A673 (cell line): ENCODE data around the gene SLC19A1. TPM values are rescaled to one million over a fixed set of nuclear protein-coding genes. Genes with fewer than 3 reads are reported as not detected.
A peak's percentile ranks its signal among the peaks of the same experiment; 100 is the strongest.

Experiments used
- BruUV-seq: library from RNA; stranded (reverse); fragments of 400-500 nt; replicated peaks from 2 replicates; lab custom pipeline; 2021; lab: Mats Ljungman, UMichigan
- CTCF ChIA-PET: fragments of 300-600 bp; sonication (Branson Sonifier 250); formaldehyde crosslinking; loops from one replicate; lab custom pipeline; 2022; ENCODE audit warnings: antibody characterized with exemption; lab: Charles Lee
- POLR2A ChIA-PET: fragments of 300-600 bp; sonication (Branson Sonifier 250); formaldehyde crosslinking; loops from one replicate; lab custom pipeline; 2022; ENCODE audit warnings: antibody characterized with exemption; ENCODE audit not compliant: low non-redundant PET; lab: Charles Lee
- DNase-seq: peaks from one replicate; pipeline ENCODE4 v3.0.0-alpha.2; 2015; ENCODE audit warnings: low spot score
- H3K27ac ChIP-seq: fragments of 200-600 bp; sonication (generic); 2 replicates; pipeline ENCODE4 v1.5.1; 2016; ENCODE audit warnings: mixed run types, low read depth, mild to moderate bottlenecking, mixed read lengths, antibody characterized with exemption, low read length; ENCODE audit not compliant: poor library complexity, severe bottlenecking
- H3K27me3 ChIP-seq: fragments of 200-600 bp; sonication (generic); replicated peaks from 2 replicates; pipeline ENCODE4 v1.6.1; 2017; ENCODE audit warnings: mixed run types, low read depth, mild to moderate bottlenecking, mixed read lengths, antibody characterized with exemption, low read length; ENCODE audit not compliant: insufficient read depth, poor library complexity
- H3K36me3 ChIP-seq: fragments of 200-600 bp; sonication (generic); 2 replicates; pipeline ENCODE4 v1.6.1; 2016; ENCODE audit warnings: mixed run types, mild to moderate bottlenecking, mixed read lengths, antibody characterized with exemption, low read length; ENCODE audit not compliant: insufficient read depth, poor library complexity, severe bottlenecking
- H3K4me1 ChIP-seq: fragments of 200-600 bp; sonication (generic); 2 replicates; pipeline ENCODE4 v1.6.1; 2017; ENCODE audit warnings: mixed run types, mild to moderate bottlenecking, mixed read lengths, antibody characterized with exemption, low read length; ENCODE audit not compliant: insufficient read depth, poor library complexity, severe bottlenecking
- H3K4me3 ChIP-seq: fragments of 200-600 bp; sonication (generic); 2 replicates; pipeline ENCODE4 v1.5.1; 2016; ENCODE audit warnings: low read depth, mixed run types, mild to moderate bottlenecking, mixed read lengths, low read length; ENCODE audit not compliant: poor library complexity, severe bottlenecking
- H3K9me3 ChIP-seq: fragments of 200-600 bp; sonication (generic); 2 replicates; pipeline ENCODE4 v1.6.1; 2016; ENCODE audit warnings: mixed run types, low read depth, mild to moderate bottlenecking, mixed read lengths, antibody characterized with exemption, low read length; ENCODE audit not compliant: poor library complexity, severe bottlenecking
- CTCF ChIP-seq: fragments of 300-800, 200-600 bp; sonication (generic); conservative IDR thresholded peaks from 2 replicates; pipeline ENCODE4 v1.5.1; 2017; ENCODE audit warnings: low read depth, mild to moderate bottlenecking, antibody characterized with exemption, low read length, moderate library complexity, mixed read lengths
- EZH2 ChIP-seq: fragments of 200-600 bp; sonication (generic); IDR thresholded peaks from 2 replicates; pipeline ENCODE4 v1.6.1; 2017; ENCODE audit warnings: borderline replicate concordance, low read depth, mild to moderate bottlenecking, mixed read lengths, antibody characterized with exemption, low read length; ENCODE audit not compliant: poor library complexity, severe bottlenecking
- intact Hi-C: fragments of 100-400 bp; cut with micrococcal nuclease; formaldehyde crosslinking; loops from one replicate; pipeline ENCODE4 v1.10.0; 2022; ENCODE audit not compliant: unreplicated experiment
- total RNA-seq: library from RNA; stranded (reverse); gene quantifications from 2 replicates; pipeline ENCODE4 v1.2.3, GENCODE V29; 2021

The SLC19A1 gene
- total RNA-seq, 1 experiment from 2014 or later, result 72.1 TPM

- ChIA-PET POLR2A (no interaction called here), CTCF (no interaction called here)
- Histone ChIP-seq H3K27ac (no peak overlapping the region), H3K36me3 (no peaks in the 10 kb centered on the region), H3K4me3 (no peak overlapping the region), H3K27me3 (no peaks in the 10 kb centered on the region), H3K4me1 (peaks cover 3% of the 10 kb centered on the region), H3K9me3 (peaks cover 11% of the 10 kb centered on the region)
- TF ChIP-seq EZH2, result no peak
- TF ChIP-seq CTCF, result no peak
- DNase-seq, result peak; percentile 33
- intact Hi-C loops, result no loop called here
- BruUV-seq, result no TSS peak
Measured at GRCh38 chr21:45460611-45461368, 81.5 kb downstream of the SLC19A1 start.

- TF ChIP-seq EZH2 (no peak), CTCF (no peak)
- ChIA-PET CTCF (no interaction called here), POLR2A (no interaction called here)
- no peak for DNase-seq
- BruUV-seq, result no TSS peak
- H3K27me3 ChIP-seq, result no peaks in the 10 kb centered on the region
- peaks cover 9% of the 10 kb centered on the region for H3K4me1 ChIP-seq
- intact Hi-C loops, result no loop called here
- no peaks in the 10 kb centered on the region for H3K36me3 ChIP-seq
- H3K9me3 ChIP-seq, result peaks cover 11% of the 10 kb centered on the region
- H3K27ac ChIP-seq, result no peak overlapping the region
- H3K4me3 ChIP-seq, result no peak overlapping the region
Measured at GRCh38 chr21:45460011-45460565, 82.2 kb downstream of the SLC19A1 start.

- CTCF ChIA-PET, result no interaction called here
- Histone ChIP-seq H3K9me3 (peaks cover 11% of the 10 kb centered on the region), H3K4me3 (no peak overlapping the region), H3K4me1 (peaks cover 9% of the 10 kb centered on the region), H3K36me3 (no peaks in the 10 kb centered on the region), H3K27ac (no peak overlapping the region), H3K27me3 (no peaks in the 10 kb centered on the region)
- no TSS peak for BruUV-seq
- no peak for DNase-seq
- intact Hi-C loops, result no loop called here
- no peak for TF ChIP-seq CTCF
- no peak for TF ChIP-seq EZH2
- POLR2A ChIA-PET, result no interaction called here
Measured at GRCh38 chr21:45459171-45460010, 82.8 kb downstream of the SLC19A1 start.
